Measurements from ENCODE around the gene EPC1.

DNA sequence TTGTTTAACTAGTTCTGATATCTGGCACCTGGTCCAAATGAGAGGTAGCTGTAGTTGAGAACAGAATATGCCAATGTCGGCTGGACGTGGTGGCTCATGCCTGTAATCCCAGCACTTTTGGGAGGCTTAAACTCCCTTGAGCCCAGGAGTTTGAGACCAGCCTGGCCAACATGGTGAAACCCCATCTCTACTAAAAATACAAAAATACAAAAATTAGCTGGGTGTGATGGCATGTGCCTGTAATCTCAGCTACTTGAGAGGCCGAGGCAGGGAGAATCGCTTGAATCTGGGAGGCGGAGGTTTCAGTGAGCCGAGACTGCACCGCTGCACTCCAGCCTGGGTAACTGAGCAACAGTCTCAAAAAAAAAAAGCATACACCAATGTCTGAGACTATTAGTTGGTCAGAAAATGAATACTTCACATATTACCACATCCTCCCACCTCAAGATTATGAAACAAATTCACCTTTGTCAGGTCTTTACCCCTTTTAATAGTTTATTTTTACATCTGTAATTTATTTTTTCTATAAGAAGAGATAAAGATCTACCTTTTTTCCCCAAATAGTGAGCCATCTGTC is 38.8 kb downstream of the EPC1 start:
- TF ChIP-seq ZNF23 (CRISPR knock-in tag; IDR thresholded peaks at IDR 0.05): no peak
- TF ChIP-seq KLF1 (tag; IDR thresholded peaks at IDR 0.05): no peak
- no peak for TF ChIP-seq JUNB (CRISPR knock-in tag; conservative IDR thresholded peaks at IDR 0.05)
- no peak for TF ChIP-seq SRSF9 (IDR thresholded peaks at IDR 0.05; ENCODE audit: borderline replicate concordance, low read depth, low read length)
- TF ChIP-seq KDM1A (IDR thresholded peaks at IDR 0.05): no peak
- no peak for TF ChIP-seq HNRNPK (IDR thresholded peaks at IDR 0.05; ENCODE audit: low read depth, low read length, poor library complexity, severe bottlenecking)
- no peak for TF ChIP-seq KLF10 (CRISPR knock-in tag; IDR thresholded peaks at IDR 0.05)
- TF ChIP-seq JUN (IDR thresholded peaks at IDR 0.05; ENCODE audit: borderline replicate concordance, low read depth, low read length): no peak
- no peak for TF ChIP-seq JUN (CRISPR knock-in tag; IDR thresholded peaks at IDR 0.05; ENCODE audit: borderline replicate concordance)
- no peak for TF ChIP-seq STAT6 (CRISPR knock-in tag; IDR thresholded peaks at IDR 0.05)
- no peak for TF ChIP-seq ZBTB33 (CRISPR knock-in tag; IDR thresholded peaks at IDR 0.05)
- TF ChIP-seq, protein P1, sequence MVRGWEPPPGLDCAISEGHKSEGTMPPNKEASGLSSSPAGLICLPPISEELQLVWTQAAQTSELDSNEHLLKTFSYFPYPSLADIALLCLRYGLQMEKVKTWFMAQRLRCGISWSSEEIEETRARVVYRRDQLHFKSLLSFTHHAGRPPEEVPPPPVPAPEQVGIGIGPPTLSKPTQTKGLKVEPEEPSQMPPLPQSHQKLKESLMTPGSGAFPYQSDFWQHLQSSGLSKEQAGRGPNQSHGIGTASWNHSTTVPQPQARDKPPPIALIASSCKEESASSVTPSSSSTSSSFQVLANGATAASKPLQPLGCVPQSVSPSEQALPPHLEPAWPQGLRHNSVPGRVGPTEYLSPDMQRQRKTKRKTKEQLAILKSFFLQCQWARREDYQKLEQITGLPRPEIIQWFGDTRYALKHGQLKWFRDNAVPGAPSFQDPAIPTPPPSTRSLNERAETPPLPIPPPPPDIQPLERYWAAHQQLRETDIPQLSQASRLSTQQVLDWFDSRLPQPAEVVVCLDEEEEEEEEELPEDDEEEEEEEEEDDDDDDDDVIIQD (CRISPR knock-in tag; IDR thresholded peaks at IDR 0.05): no peak

All from K562 (cell line).